Panc1 (cell line): ENCODE measurements around the gene SLC7A9.

Source experiments
- POLR2AphosphoS5 ChIP-seq: IDR thresholded peaks from 2 replicates; pipeline ENCODE4 v1.6.1; 2012; ENCODE audit warnings: mild to moderate bottlenecking, low read depth, low read length, moderate library complexity
- SIN3A ChIP-seq: IDR thresholded peaks from 2 replicates; pipeline ENCODE4 v1.6.1; 2012; ENCODE audit warnings: low read depth, mild to moderate bottlenecking, low read length, moderate library complexity, borderline replicate concordance; ENCODE audit not compliant: insufficient read depth
- TCF7L2 ChIP-seq: IDR thresholded peaks from 2 replicates; pipeline ENCODE4 v1.6.1; 2011; ENCODE audit warnings: mild to moderate bottlenecking, low read depth, low read length, inconsistent platforms
- TF ChIP-seq, protein P1 (sequence below): fragments of 450-650 bp; IDR thresholded peaks from 2 replicates; pipeline ENCODE4 v1.5.1; 2017; ENCODE audit warnings: mild to moderate bottlenecking
- TF ChIP-seq, protein P2 (sequence below), 2 experiments: IDR thresholded peaks; 2 replicates each; pipeline ENCODE4 v1.6.1; 2011 to 2012; ENCODE audit warnings: low read depth in 2 of 2, control low read depth in 1 of 2, low read length in 1 of 2, mild to moderate bottlenecking in 1 of 2, moderate library complexity in 1 of 2; ENCODE audit not compliant: insufficient read depth in 1 of 2

DNA sequence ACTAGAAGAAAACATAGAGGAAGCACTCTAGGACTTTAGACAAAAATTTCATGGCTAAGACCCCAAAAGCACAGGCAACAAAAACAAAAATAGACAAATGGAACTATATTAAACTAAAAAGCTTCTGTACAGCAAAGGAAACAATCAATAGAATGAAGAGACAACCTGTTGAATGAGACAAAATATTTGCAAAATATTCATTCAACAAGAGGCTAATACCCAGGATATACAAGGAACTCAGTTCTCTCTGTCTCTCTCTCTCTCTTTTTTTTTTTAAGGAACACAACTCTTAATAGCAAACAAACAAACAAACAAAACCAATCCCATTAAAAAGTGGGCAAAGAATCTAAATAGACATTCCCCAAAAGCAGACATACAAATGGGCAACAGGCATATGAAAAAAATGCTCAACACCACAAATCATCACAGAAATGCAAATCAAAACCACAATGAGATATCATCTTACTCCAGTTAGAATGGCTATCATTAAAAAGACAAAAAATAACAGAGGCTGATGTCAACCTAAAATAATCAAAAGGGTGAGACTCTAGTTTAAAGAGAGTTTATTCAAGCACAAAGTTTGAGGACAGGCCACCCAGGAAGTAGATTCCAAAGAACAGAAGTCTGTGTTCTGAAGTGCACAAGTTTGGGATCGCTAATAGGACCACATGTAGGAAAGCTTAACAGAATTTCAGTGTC lies 27.1 kb upstream of the SLC7A9 start:
- TF ChIP-seq, protein P1, sequence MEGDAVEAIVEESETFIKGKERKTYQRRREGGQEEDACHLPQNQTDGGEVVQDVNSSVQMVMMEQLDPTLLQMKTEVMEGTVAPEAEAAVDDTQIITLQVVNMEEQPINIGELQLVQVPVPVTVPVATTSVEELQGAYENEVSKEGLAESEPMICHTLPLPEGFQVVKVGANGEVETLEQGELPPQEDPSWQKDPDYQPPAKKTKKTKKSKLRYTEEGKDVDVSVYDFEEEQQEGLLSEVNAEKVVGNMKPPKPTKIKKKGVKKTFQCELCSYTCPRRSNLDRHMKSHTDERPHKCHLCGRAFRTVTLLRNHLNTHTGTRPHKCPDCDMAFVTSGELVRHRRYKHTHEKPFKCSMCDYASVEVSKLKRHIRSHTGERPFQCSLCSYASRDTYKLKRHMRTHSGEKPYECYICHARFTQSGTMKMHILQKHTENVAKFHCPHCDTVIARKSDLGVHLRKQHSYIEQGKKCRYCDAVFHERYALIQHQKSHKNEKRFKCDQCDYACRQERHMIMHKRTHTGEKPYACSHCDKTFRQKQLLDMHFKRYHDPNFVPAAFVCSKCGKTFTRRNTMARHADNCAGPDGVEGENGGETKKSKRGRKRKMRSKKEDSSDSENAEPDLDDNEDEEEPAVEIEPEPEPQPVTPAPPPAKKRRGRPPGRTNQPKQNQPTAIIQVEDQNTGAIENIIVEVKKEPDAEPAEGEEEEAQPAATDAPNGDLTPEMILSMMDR = no peak
- TF ChIP-seq POLR2AphosphoS5 (no peak), SIN3A (no peak), TCF7L2 (no peak)
- TF ChIP-seq, protein P2, sequence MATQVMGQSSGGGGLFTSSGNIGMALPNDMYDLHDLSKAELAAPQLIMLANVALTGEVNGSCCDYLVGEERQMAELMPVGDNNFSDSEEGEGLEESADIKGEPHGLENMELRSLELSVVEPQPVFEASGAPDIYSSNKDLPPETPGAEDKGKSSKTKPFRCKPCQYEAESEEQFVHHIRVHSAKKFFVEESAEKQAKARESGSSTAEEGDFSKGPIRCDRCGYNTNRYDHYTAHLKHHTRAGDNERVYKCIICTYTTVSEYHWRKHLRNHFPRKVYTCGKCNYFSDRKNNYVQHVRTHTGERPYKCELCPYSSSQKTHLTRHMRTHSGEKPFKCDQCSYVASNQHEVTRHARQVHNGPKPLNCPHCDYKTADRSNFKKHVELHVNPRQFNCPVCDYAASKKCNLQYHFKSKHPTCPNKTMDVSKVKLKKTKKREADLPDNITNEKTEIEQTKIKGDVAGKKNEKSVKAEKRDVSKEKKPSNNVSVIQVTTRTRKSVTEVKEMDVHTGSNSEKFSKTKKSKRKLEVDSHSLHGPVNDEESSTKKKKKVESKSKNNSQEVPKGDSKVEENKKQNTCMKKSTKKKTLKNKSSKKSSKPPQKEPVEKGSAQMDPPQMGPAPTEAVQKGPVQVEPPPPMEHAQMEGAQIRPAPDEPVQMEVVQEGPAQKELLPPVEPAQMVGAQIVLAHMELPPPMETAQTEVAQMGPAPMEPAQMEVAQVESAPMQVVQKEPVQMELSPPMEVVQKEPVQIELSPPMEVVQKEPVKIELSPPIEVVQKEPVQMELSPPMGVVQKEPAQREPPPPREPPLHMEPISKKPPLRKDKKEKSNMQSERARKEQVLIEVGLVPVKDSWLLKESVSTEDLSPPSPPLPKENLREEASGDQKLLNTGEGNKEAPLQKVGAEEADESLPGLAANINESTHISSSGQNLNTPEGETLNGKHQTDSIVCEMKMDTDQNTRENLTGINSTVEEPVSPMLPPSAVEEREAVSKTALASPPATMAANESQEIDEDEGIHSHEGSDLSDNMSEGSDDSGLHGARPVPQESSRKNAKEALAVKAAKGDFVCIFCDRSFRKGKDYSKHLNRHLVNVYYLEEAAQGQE (IDR thresholded peaks at IDR 0.05; ENCODE audit: insufficient read depth in 1 of 2, low read depth in 2 of 2, low read length in 1 of 2) = no peak
